ENCODE results near the gene CDK18.

- TF ChIP-seq CTCF (IDR thresholded peaks at IDR 0.05; ENCODE audit: low read length), result no peak
- TF ChIP-seq EZH2 (optimal IDR thresholded peaks at IDR 0.05; ENCODE audit: low read depth, low read length), result no peak
Measured at GRCh38 chr1:205543351-205544301, 39.2 kb downstream of the CDK18 start.
